ENCODE measurements around the gene TGM6.

GRCh38 chr20:2385026-2385425 lies 4.3 kb downstream of the TGM6 start:
- TF ChIP-seq TAF1 (IDR thresholded peaks at IDR 0.05; ENCODE audit: low read depth): no peak
- TF ChIP-seq CREB1 (IDR thresholded peaks at IDR 0.05; ENCODE audit: low read depth): no peak
- no peak for TF ChIP-seq MAX (IDR thresholded peaks at IDR 0.05)
- no peak for TF ChIP-seq TEAD4 (IDR thresholded peaks at IDR 0.05)
- no peak for TF ChIP-seq TCF12 (IDR thresholded peaks at IDR 0.05; ENCODE audit: low read depth)
- TF ChIP-seq REST (IDR thresholded peaks at IDR 0.05; ENCODE audit: low read depth): no peak
- TF ChIP-seq YY1 (IDR thresholded peaks at IDR 0.05; ENCODE audit: low read depth): no peak
- TF ChIP-seq EP300 (IDR thresholded peaks at IDR 0.05; ENCODE audit: borderline replicate concordance): no peak
- TF ChIP-seq NFIC (IDR thresholded peaks at IDR 0.05): no peak
- no peak for TF ChIP-seq CEBPB (IDR thresholded peaks at IDR 0.05)
- no peak for TF ChIP-seq EGR1 (IDR thresholded peaks at IDR 0.05)
